Lung (tissue), 12 donors: Measurements from ENCODE around the gene DNAH17. TPM values are rescaled to one million over a fixed set of nuclear protein-coding genes. Genes with fewer than 3 reads are reported as not detected.

Source experiments
- ATAC-seq: fragments of 200-7000 bp; cut with Tn5 transposase; one replicate; pipeline ENCODE4 v1.9.1; 2020; ENCODE audit warnings: moderate number of reproducible peaks; ENCODE audit not compliant: insufficient read depth, low FRiP score
- DNase-seq, 3 donors: peaks; one replicate each; pipeline ENCODE4 v3.0.0-alpha.2; 2013 to 2017
- H3K27ac ChIP-seq, 2 donors: one replicate each; pipeline ENCODE4 v1.5.1; 2013; ENCODE audit warnings: mild to moderate bottlenecking in 2 of 2, moderate library complexity in 2 of 2, control low read depth in 1 of 2, inconsistent platforms in 1 of 2, low read depth in 1 of 2, low read length in 1 of 2
- H3K27me3 ChIP-seq, 3 donors: one replicate each; pipeline ENCODE4 v1.5.1; 2013; ENCODE audit warnings: low read length in 2 of 3; ENCODE audit not compliant: control insufficient read depth in 3 of 3, insufficient read depth in 3 of 3
- H3K36me3 ChIP-seq, 4 donors: one replicate each; pipeline ENCODE4 v1.5.1; 2013; ENCODE audit warnings: low read length in 4 of 4, mild to moderate bottlenecking in 1 of 4, moderate library complexity in 1 of 4; ENCODE audit not compliant: control insufficient read depth in 4 of 4, insufficient read depth in 4 of 4
- H3K4me1 ChIP-seq, 5 donors: one replicate each; pipeline ENCODE4 v1.5.1; 2013; ENCODE audit warnings: low read length in 5 of 5, mild to moderate bottlenecking in 2 of 5, moderate library complexity in 1 of 5; ENCODE audit not compliant: control insufficient read depth in 5 of 5, insufficient read depth in 5 of 5
- H3K4me3 ChIP-seq: one replicate; pipeline ENCODE4 v1.5.1; 2013; ENCODE audit warnings: mild to moderate bottlenecking, control low read depth, moderate library complexity
- H3K9ac ChIP-seq, 2 donors: one replicate each; pipeline ENCODE4 v1.5.1; 2013; ENCODE audit warnings: low read length in 2 of 2, control low read depth in 1 of 2; ENCODE audit not compliant: insufficient read depth in 1 of 2
- H3K9me3 ChIP-seq, 4 donors: one replicate each; pipeline ENCODE4 v1.5.1; 2013; ENCODE audit warnings: low read length in 3 of 4, mild to moderate bottlenecking in 1 of 4, moderate library complexity in 1 of 4; ENCODE audit not compliant: control insufficient read depth in 4 of 4, insufficient read depth in 3 of 4
- CTCF ChIP-seq: IDR thresholded peaks from 2 replicates; pipeline ENCODE4 v1.5.1; 2012; ENCODE audit warnings: mild to moderate bottlenecking; ENCODE audit errors: control extremely low read depth, extremely low read depth
- whole genome bisulfite sequencing, 2 donors: extraction: QIAGEN DNeasy Blood & Tissue Kit; methylation state at CpG; one replicate each; pipeline ENCODE4 v1.1.7; 2013; 5-methylcytosine and 5-hydroxymethylcytosine counted together
- polyA plus RNA-seq, 2 donors: library from polyadenylated mRNA; stranded (reverse); fragments of 200-250 nt; gene quantifications; one replicate each; pipeline ENCODE4 v1.2.1, GENCODE V29; 2013
- total RNA-seq, 2 donors: library from RNA; depleted of rRNA in 1 of 2; stranded (reverse); fragments of >200 nt in 1 of 2; gene quantifications; one replicate each; pipeline ENCODE4 v1.2.1, GENCODE V29; 2014 to 2021
- donor health status: control.
- donor health status: control.
- donor health status: Bipolar disorder and iron deficiency.
- donor health status: healthy.
- donor health status: DM: yes; HTN: yes; CAD: no.

Gene DNAH17
- total and polyA plus RNA-seq, 4 donors = 0.44 to 1.6 (median 1.2) TPM

- DNase-seq (no peak), ATAC-seq (no peak)
- Histone ChIP-seq H3K9ac (no peak overlapping the region), H3K27me3 (no peaks in the 10 kb centered on the region), H3K36me3 (no peaks in the 10 kb centered on the region), H3K4me1 (peaks cover 0 to 8% (median 4%) of the 10 kb centered on the region in 5 donors), H3K4me3 (no peak overlapping the region), H3K27ac (no peak overlapping the region), H3K9me3 (no peaks in the 10 kb centered on the region)
- TF ChIP-seq CTCF = no peak
- 89 to 91% methylated on average over 6 of the region's 6 CpGs for WGBS, 2 donors
These were observed 25.1 kb upstream of the DNAH17 start for GRCh38 chr17:78602246-78602645.

- H3K36me3 ChIP-seq = no peaks in the 10 kb centered on the region
- WGBS, 2 donors = 87 to 93% methylated on average over 9 of the region's 9 CpGs
- H3K9ac ChIP-seq = no peak overlapping the region
- ATAC-seq = no peak
- DNase-seq = no peak
- H3K4me1 ChIP-seq = peaks cover 0 to 8% (median 4%) of the 10 kb centered on the region in 5 donors
- no peak overlapping the region for H3K27ac ChIP-seq
- TF ChIP-seq CTCF = no peak
- H3K9me3 ChIP-seq = no peaks in the 10 kb centered on the region
- no peaks in the 10 kb centered on the region for H3K27me3 ChIP-seq
- no peak overlapping the region for H3K4me3 ChIP-seq
These were observed 24.5 kb upstream of the DNAH17 start for GRCh38 chr17:78601577-78602190.

DNA sequence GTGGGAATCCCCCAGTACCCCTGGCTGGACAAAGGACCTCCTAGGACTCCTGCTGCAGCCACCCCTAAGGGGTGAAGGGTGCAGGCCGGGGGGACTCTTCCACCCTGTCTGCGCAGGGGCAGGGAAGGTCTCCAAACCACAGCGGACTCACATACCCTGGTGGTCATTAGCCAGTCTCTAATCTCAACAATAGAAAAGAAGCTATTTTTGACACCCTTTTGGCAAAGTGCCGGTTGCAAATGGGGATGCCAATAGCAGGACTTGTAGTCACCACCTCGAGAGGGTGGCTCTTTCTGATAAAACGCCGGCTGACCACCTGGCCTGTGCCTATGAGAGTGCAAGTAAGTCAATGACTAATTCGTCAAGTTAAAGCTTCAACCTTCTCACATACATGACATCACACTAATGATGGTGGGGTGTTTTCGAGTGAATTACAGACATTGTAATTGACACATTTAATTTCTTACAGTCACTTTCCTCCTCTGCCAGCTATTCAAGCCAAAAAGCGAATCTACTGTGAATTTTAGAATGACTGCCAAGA, 23.1 kb upstream of the DNAH17 start:
- H3K36me3 ChIP-seq = no peaks in the 10 kb centered on the region
- peak; percentile 34 to 52 (median 49) for DNase-seq
- H3K9ac ChIP-seq = no peak overlapping the region
- no peak for TF ChIP-seq CTCF
- no peak overlapping the region for H3K27ac ChIP-seq
- H3K9me3 ChIP-seq = no peaks in the 10 kb centered on the region
- peaks cover 0 to 8% (median 4%) of the 10 kb centered on the region in 5 donors for H3K4me1 ChIP-seq
- no peak overlapping the region for H3K4me3 ChIP-seq
- 81 to 89% methylated on average over 10 of the region's 10 CpGs for WGBS, 2 donors
- no peak for ATAC-seq
- H3K27me3 ChIP-seq = no peaks in the 10 kb centered on the region

- Histone ChIP-seq H3K4me3 (no peak overlapping the region), H3K27me3 (no peaks in the 10 kb centered on the region), H3K4me1 (peaks cover 0 to 8% (median 4%) of the 10 kb centered on the region in 5 donors), H3K27ac (no peak overlapping the region), H3K36me3 (no peaks in the 10 kb centered on the region), H3K9ac (no peak overlapping the region), H3K9me3 (no peaks in the 10 kb centered on the region)
- peak; percentile 60 to 76 (median 72) for DNase-seq
- no peak for TF ChIP-seq CTCF
- ATAC-seq = no peak
- 67 to 81% methylated on average over 5 of the region's 5 CpGs for WGBS, 2 donors
These were observed 22.2 kb upstream of the DNAH17 start for GRCh38 chr17:78599419-78599818.
